Astrocyte of the cerebellum (primary cell): Measurements from ENCODE around the gene ABCA7.

ENCODE experiments used
- DNase-seq: peaks from one replicate; pipeline ENCODE4 v3.0.0-alpha.2; 2011; ENCODE audit warnings: low read depth
- H3K4me3 ChIP-seq: 2 replicates; pipeline ENCODE4 v1.5.1; 2011; ENCODE audit warnings: mild to moderate bottlenecking, low read depth, low read length, moderate library complexity
- in situ Hi-C: cut with HindIII; loops from 2 replicates; pipeline ENCODE4 v1.10.0; 2017; ENCODE audit warnings: low sequenced_read_pairs
- TF ChIP-seq, protein P1 (sequence below): IDR thresholded peaks from 2 replicates; pipeline ENCODE4 v1.5.1; 2012; ENCODE audit warnings: low read length, low read depth, moderate library complexity, mild to moderate bottlenecking; ENCODE audit errors: missing control alignments

Gene ABCA7

GRCh38 chr19:1082165-1082927 is 42.4 kb downstream of the ABCA7 start:
- DNase-seq = no peak
- in situ Hi-C loops = no loop called here
- H3K4me3 ChIP-seq = peak overlapping the region; percentile 12
- TF ChIP-seq, protein P1, sequence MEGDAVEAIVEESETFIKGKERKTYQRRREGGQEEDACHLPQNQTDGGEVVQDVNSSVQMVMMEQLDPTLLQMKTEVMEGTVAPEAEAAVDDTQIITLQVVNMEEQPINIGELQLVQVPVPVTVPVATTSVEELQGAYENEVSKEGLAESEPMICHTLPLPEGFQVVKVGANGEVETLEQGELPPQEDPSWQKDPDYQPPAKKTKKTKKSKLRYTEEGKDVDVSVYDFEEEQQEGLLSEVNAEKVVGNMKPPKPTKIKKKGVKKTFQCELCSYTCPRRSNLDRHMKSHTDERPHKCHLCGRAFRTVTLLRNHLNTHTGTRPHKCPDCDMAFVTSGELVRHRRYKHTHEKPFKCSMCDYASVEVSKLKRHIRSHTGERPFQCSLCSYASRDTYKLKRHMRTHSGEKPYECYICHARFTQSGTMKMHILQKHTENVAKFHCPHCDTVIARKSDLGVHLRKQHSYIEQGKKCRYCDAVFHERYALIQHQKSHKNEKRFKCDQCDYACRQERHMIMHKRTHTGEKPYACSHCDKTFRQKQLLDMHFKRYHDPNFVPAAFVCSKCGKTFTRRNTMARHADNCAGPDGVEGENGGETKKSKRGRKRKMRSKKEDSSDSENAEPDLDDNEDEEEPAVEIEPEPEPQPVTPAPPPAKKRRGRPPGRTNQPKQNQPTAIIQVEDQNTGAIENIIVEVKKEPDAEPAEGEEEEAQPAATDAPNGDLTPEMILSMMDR = no peak

GRCh38 chr19:1082928-1083816 is 43.3 kb downstream of the ABCA7 start:
- no peak for DNase-seq
- H3K4me3 ChIP-seq = no peak overlapping the region
- TF ChIP-seq, protein P1 = no peak
- in situ Hi-C loops = no loop called here

DNA sequence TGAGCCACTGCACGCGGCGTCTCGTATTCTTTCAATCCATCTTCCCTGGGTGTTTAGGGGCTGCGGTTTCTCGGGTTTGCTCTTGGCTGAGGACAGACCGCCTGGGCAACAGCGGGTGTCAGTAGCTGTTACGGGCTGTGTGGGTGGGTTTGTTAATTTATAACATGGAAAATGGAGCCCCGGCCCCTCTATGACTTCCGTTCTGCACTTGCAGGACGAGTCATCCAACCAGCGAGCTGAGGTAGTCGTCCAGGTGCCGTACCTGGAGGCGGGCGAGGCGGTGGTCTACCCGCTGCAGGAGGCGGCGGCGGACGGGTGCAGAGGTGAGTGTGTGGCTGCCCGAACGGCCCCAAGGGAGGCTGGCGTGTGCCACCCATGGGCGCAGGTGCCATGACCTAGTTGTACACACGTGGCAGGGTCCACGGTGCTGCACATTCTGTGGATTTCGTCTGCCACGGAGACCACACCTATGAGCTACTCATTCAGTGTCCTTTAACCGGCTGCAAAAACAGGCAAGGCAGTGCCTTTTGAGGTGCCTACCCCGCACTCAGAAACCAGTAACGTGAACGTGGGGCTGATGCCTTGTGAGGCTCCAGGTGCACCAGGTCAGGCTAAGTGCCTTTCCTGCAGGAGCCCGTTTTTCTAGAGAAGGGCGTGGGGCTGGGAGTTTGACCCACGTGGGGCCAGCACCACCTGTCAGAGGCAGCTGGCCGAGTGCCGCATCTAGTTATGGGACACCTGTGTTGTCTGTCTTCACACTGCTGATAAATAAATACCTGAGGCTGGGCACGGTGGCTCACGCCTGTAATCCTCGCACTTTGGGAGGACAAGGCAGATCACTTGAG is 44.3 kb downstream of the ABCA7 start:
- in situ Hi-C loops = no loop called here
- no peak for DNase-seq
- TF ChIP-seq, protein P1 = no peak
- H3K4me3 ChIP-seq = no peak overlapping the region

DNA sequence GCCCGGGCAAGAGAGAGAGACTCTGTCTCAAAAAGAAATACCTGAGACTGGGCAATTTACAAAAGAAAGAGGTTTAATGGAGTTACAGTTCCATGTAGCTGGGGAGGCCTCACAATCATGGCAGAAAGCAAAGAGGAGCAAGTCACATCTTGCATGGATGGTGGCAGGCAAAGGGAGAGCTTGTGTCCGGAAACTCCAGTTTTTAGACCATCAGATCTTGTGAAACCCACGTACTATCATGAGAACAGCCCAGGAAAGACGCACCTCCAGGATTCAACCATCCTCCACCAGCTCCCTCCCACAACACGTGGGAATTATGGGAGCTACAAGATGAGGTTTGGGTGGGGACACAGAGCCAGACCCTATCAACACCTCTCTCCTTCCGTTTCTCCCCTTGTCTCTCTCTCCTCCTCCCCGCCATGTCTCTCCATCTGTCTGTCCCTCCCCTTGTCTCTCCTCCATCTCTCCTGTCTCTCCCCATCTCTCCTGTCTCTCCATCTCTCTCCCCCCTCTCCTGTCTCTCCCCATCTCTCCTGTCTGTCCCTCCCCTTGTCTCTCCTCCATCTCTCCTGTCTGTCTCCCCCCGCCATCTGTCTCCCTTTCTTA is 45.2 kb downstream of the ABCA7 start:
- in situ Hi-C loops = no loop called here
- no peak for DNase-seq
- no peak overlapping the region for H3K4me3 ChIP-seq
- TF ChIP-seq, protein P1 = no peak

GRCh38 chr19:1085676-1086442 is 46.0 kb downstream of the ABCA7 start:
- in situ Hi-C loops = no loop called here

More at GRCh38 chr19:1085676-1086442, 46.0 kb downstream of the ABCA7 start:
- TF ChIP-seq, protein P1 = no peak
- DNase-seq = no peak
- no peak overlapping the region for H3K4me3 ChIP-seq
